ENCODE measurements around the gene AFP.

Gene AFP

DNA sequence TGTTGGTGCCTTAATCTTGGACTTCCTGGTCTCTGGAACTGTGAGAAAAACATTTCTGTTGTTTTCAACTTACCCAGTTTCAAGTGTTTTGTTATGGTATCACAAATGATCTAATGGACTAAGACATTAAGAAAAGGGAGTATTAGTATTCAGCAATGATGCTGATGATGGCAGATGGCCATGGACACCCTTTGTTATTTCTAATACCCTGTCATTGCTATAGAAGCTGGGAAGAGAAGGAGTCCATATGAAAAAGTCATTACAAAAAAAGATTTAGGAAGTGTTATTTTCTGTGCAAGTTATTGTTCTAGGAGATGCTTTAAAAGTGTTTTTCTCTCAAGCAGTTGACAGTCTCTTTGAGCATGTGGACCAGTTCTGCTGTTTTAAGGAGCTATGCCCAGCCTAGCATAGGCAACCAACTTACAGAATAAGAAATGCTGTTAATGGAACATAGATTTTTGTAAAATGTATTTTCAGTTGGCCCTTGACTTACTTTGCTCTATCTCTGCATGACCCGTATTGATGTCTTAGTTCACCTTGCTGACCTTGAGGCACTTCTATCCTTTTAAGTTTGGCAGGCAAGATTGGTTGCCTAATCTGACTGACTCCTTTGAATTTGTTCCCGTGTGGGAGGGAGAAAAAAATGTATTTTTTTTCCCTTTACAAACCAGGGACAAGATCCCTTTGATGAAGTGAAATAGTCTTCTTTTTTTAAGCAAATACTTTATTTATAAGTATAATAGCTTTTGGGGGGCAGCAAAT, 6.0 kb upstream of the AFP start:
- DNase-seq (ENCODE audit: insufficient read length), result no peak
- no peak for FAIRE-seq
- TF ChIP-seq POLR2A (IDR thresholded peaks at IDR 0.05; ENCODE audit: low read depth, low read length) (no peak), POLR2AphosphoS5 (IDR thresholded peaks at IDR 0.05; ENCODE audit: low read depth, low read length) (no peak), TAF1 (IDR thresholded peaks at IDR 0.05; ENCODE audit: borderline replicate concordance, low read depth, low read length) (no peak)

GRCh38 chr4:73431813-73432168, 4.2 kb upstream of the AFP start:
- DNase-seq (ENCODE audit: insufficient read length) (no peak), FAIRE-seq (no peak)
- TF ChIP-seq POLR2AphosphoS5 (IDR thresholded peaks at IDR 0.05; ENCODE audit: low read depth, low read length) (no peak), POLR2A (IDR thresholded peaks at IDR 0.05; ENCODE audit: low read depth, low read length) (no peak), TAF1 (IDR thresholded peaks at IDR 0.05; ENCODE audit: borderline replicate concordance, low read depth, low read length) (no peak)

DNA sequence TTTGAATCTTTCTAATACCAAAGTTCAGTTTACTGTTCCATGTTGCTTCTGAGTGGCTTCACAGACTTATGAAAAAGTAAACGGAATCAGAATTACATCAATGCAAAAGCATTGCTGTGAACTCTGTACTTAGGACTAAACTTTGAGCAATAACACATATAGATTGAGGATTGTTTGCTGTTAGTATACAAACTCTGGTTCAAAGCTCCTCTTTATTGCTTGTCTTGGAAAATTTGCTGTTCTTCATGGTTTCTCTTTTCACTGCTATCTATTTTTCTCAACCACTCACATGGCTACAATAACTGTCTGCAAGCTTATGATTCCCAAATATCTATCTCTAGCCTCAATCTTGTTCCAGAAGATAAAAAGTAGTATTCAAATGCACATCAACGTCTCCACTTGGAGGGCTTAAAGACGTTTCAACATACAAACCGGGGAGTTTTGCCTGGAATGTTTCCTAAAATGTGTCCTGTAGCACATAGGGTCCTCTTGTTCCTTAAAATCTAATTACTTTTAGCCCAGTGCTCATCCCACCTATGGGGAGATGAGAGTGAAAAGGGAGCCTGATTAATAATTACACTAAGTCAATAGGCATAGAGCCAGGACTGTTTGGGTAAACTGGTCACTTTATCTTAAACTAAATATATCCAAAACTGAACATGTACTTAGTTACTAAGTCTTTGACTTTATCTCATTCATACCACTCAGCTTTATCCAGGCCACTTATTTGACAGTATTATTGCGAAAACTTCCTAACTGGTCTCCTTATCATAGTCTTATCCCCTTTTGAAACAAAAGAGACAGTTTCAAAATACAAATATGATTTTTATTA, 3.6 kb upstream of the AFP start:
- TF ChIP-seq TAF1 (IDR thresholded peaks at IDR 0.05; ENCODE audit: borderline replicate concordance, low read depth, low read length), result no peak
- no peak for TF ChIP-seq POLR2A (IDR thresholded peaks at IDR 0.05; ENCODE audit: low read depth, low read length)
- no peak for TF ChIP-seq POLR2AphosphoS5 (IDR thresholded peaks at IDR 0.05; ENCODE audit: low read depth, low read length)
- DNase-seq (ENCODE audit: insufficient read length), result no peak
- no peak for FAIRE-seq

DNA sequence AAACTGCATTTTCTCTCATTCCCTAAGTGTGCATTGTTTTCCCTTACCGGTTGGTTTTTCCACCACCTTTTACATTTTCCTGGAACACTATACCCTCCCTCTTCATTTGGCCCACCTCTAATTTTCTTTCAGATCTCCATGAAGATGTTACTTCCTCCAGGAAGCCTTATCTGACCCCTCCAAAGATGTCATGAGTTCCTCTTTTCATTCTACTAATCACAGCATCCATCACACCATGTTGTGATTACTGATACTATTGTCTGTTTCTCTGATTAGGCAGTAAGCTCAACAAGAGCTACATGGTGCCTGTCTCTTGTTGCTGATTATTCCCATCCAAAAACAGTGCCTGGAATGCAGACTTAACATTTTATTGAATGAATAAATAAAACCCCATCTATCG, 2.9 kb upstream of the AFP start:
- DNase-seq (ENCODE audit: insufficient read length) (no peak), FAIRE-seq (no peak)
- TF ChIP-seq POLR2A (IDR thresholded peaks at IDR 0.05; ENCODE audit: low read depth, low read length), result no peak
- TF ChIP-seq POLR2AphosphoS5 (IDR thresholded peaks at IDR 0.05; ENCODE audit: low read depth, low read length), result no peak
- TF ChIP-seq TAF1 (IDR thresholded peaks at IDR 0.05; ENCODE audit: borderline replicate concordance, low read depth, low read length), result no peak

DNA sequence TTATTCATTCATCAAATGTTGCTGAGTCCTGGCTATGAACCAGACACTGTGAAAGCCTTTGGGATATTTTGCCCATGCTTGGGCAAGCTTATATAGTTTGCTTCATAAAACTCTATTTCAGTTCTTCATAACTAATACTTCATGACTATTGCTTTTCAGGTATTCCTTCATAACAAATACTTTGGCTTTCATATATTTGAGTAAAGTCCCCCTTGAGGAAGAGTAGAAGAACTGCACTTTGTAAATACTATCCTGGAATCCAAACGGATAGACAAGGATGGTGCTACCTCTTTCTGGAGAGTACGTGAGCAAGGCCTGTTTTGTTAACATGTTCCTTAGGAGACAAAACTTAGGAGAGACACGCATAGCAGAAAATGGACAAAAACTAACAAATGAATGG, 1.7 kb upstream of the AFP start:
- TF ChIP-seq POLR2AphosphoS5 (IDR thresholded peaks at IDR 0.05; ENCODE audit: low read depth, low read length) (no peak), TAF1 (IDR thresholded peaks at IDR 0.05; ENCODE audit: borderline replicate concordance, low read depth, low read length) (no peak), POLR2A (IDR thresholded peaks at IDR 0.05; ENCODE audit: low read depth, low read length) (no peak)
- FAIRE-seq, result peak; percentile 61
- DNase-seq (ENCODE audit: insufficient read length), result no peak

GRCh38 chr4:73436674-73437557, 895 bp downstream of the AFP start:
- no peak for FAIRE-seq
- TF ChIP-seq TAF1 (IDR thresholded peaks at IDR 0.05; ENCODE audit: borderline replicate concordance, low read depth, low read length) (no peak), POLR2A (IDR thresholded peaks at IDR 0.05; ENCODE audit: low read depth, low read length) (no peak)
- DNase-seq (ENCODE audit: insufficient read length), result no peak

DNA sequence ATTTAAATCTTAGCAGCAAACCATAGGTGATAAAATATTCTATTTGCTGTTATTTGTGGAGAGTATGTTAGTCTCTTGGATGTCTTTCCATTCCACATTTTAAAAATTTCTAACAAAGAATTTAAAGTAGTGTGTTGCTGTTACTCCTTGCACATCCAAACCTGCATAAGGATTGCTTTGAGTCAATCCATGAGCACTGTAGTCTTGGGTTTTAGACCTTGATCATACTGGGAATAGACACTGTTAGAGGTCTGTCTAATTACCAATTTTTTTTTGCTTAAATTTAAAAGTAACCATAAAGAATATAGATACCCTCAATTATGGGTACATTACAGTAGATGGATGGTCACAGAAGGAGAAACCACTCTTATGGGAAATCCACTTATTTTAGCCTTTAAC, 1.5 kb downstream of the AFP start:
- no peak for TF ChIP-seq POLR2A (IDR thresholded peaks at IDR 0.05; ENCODE audit: low read depth, low read length)
- TF ChIP-seq TAF1 (IDR thresholded peaks at IDR 0.05; ENCODE audit: borderline replicate concordance, low read depth, low read length), result no peak
- no peak for TF ChIP-seq POLR2AphosphoS5 (IDR thresholded peaks at IDR 0.05; ENCODE audit: low read depth, low read length)
- FAIRE-seq (no peak), DNase-seq (ENCODE audit: insufficient read length) (no peak)

GRCh38 chr4:73438048-73438447, 2.0 kb downstream of the AFP start:
- no peak for FAIRE-seq
- TF ChIP-seq TAF1 (IDR thresholded peaks at IDR 0.05; ENCODE audit: borderline replicate concordance, low read depth, low read length), result no peak
- no peak for TF ChIP-seq POLR2A (IDR thresholded peaks at IDR 0.05; ENCODE audit: low read depth, low read length)
- no peak for TF ChIP-seq POLR2AphosphoS5 (IDR thresholded peaks at IDR 0.05; ENCODE audit: low read depth, low read length)
- no peak for DNase-seq (ENCODE audit: insufficient read length)

GRCh38 chr4:73438582-73439215, 2.7 kb downstream of the AFP start:
- no peak for FAIRE-seq
- TF ChIP-seq POLR2AphosphoS5 (IDR thresholded peaks at IDR 0.05; ENCODE audit: low read depth, low read length) (no peak), TAF1 (IDR thresholded peaks at IDR 0.05; ENCODE audit: borderline replicate concordance, low read depth, low read length) (no peak), POLR2A (IDR thresholded peaks at IDR 0.05; ENCODE audit: low read depth, low read length) (no peak)
- DNase-seq (ENCODE audit: insufficient read length), result no peak

GRCh38 chr4:73439445-73439844, 3.4 kb downstream of the AFP start:
- TF ChIP-seq TAF1 (IDR thresholded peaks at IDR 0.05; ENCODE audit: borderline replicate concordance, low read depth, low read length) (no peak), POLR2AphosphoS5 (IDR thresholded peaks at IDR 0.05; ENCODE audit: low read depth, low read length) (no peak), POLR2A (IDR thresholded peaks at IDR 0.05; ENCODE audit: low read depth, low read length) (no peak)
- DNase-seq (ENCODE audit: insufficient read length), result no peak
- no peak for FAIRE-seq

DNA sequence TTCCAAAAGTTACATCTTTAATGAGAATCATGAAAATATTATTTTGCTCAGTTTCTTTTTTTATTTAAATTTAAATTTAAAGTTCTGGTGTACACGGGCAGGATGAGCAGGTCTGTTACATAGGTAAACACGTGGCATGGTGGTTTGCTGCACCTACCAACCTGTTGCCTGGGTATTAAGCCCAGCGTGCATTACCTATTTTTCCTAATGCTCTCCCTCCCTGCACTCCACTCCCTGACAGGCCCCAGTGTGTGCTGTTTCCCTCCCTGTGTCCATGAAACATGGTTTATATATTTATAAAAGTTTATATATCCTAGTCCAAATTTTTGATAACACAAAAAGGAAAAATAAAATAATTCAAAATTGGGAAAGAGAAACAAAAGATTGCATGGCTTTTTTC, 4.0 kb downstream of the AFP start:
- TF ChIP-seq POLR2A (IDR thresholded peaks at IDR 0.05; ENCODE audit: low read depth, low read length), result no peak
- TF ChIP-seq TAF1 (IDR thresholded peaks at IDR 0.05; ENCODE audit: borderline replicate concordance, low read depth, low read length), result no peak
- TF ChIP-seq POLR2AphosphoS5 (IDR thresholded peaks at IDR 0.05; ENCODE audit: low read depth, low read length), result no peak
- DNase-seq (ENCODE audit: insufficient read length) (no peak), FAIRE-seq (no peak)
